Measurements from ENCODE around the gene HSPG2. TPM values are rescaled to one million over a fixed set of nuclear protein-coding genes. Genes with fewer than 3 reads are reported as not detected.

HSPG2 gene
- total and polyA plus RNA-seq, 2 donors (not counting 1 experiment from before 2014, with no cell fraction given) = 2.0 to 4.5 TPM

- Histone ChIP-seq H3K9ac (ENCODE audit: low read length) (peak overlapping the region; percentile 67), H4K20me1 (ENCODE audit: control insufficient read depth, insufficient read depth, low read length, poor library complexity, severe bottlenecking) (no peaks in the 10 kb centered on the region), H3K9me3 (ENCODE audit: control extremely low read depth in 1 of 3, control insufficient read depth in 2 of 3, insufficient read depth in 1 of 3, low read length in 2 of 3) (peaks cover 0 to 4% (median 0%) of the 10 kb centered on the region in 3 donors), H3K4me3 (ENCODE audit: control extremely low read depth in 1 of 5, extremely low read depth in 1 of 5, insufficient read depth in 1 of 5, low read depth in 2 of 5, low read length in 4 of 5) (peak overlapping the region in 4 of 5 experiments; percentile 35 to 59 (median 52)), H3K36me3 (replicated peaks in 1 of 2; ENCODE audit: control extremely low read depth in 1 of 2, control insufficient read depth in 1 of 2, extremely low read depth in 1 of 2, insufficient read depth in 2 of 2, low read length in 1 of 2) (no peaks in the 10 kb centered on the region), H3K79me2 (ENCODE audit: control insufficient read depth, insufficient read depth, low read length) (no peaks in the 10 kb centered on the region), H2AFZ (ENCODE audit: insufficient read depth, low read depth, low read length, poor library complexity, severe bottlenecking) (peak overlapping the region; percentile 83), H3K27me3 (replicated peaks in 1 of 4; ENCODE audit: control extremely low read depth in 1 of 4, control insufficient read depth in 3 of 4, insufficient read depth in 4 of 4, low read length in 3 of 4) (peaks cover 0 to 23% (median 6%) of the 10 kb centered on the region in 4 experiments), H3K4me1 (ENCODE audit: control insufficient read depth in 2 of 2, insufficient read depth in 2 of 2, low read length in 2 of 2) (peaks cover 9 to 12% of the 10 kb centered on the region in 2 donors), H3K4me2 (replicated peaks; ENCODE audit: low read depth, low read length, poor library complexity, severe bottlenecking) (peak overlapping the region; percentile 90), H3K27ac (ENCODE audit: low read length in 2 of 2) (no peak overlapping the region)
- Mint-ChIP-seq H3K27ac (peak overlapping the region; percentile 78), H3K9me3 (ENCODE audit: insufficient read depth) (no peaks in the 10 kb centered on the region), H3K4me1 (peaks cover 15% of the 10 kb centered on the region), H3K27me3 (peaks cover 20% of the 10 kb centered on the region), H3K4me3 (peak overlapping the region; percentile 95)
- TF ChIP-seq CTCF (IDR thresholded peaks at IDR 0.05) (no peak), EZH2 (IDR thresholded peaks at IDR 0.05; ENCODE audit: borderline replicate concordance, insufficient read depth, low read depth, low read length, poor library complexity, severe bottlenecking) (no peak)
- DNase-seq (peak; percentile 80), ATAC-seq (ENCODE audit: low read depth) (peak; percentile 96)
- intact Hi-C loops (cut with micrococcal nuclease) = loop anchor here (5.0 kb wide), 1 partner anchor 155 kb away; the partner anchor contains the start of gene USP48
- WGBS (ENCODE audit: insufficient coverage) = 9% methylated on average over 65 of the region's 69 CpGs
- ChIA-PET CTCF (interaction anchor here (0.6 to 1.1 kb wide), 2 partner anchors 14 to 1193 kb away, joined by 3 to 4 read pairs; no protein-coding TSS in a partner anchor), POLR2A (no interaction called here)
Measured at GRCh38 chr1:21937372-21938121, 437 bp upstream of the HSPG2 start.

All from B cell (primary cell).